Breast epithelium (tissue), 3 donors: ENCODE measurements around the gene HDAC9.

Experiments
- CTCF ChIP-seq, 3 donors: fragments of 450-650 bp; IDR thresholded peaks; one replicate each; pipeline ENCODE4 v1.5.1; 2016 to 2017; ENCODE audit warnings: antibody characterized with exemption in 3 of 3, mild to moderate bottlenecking in 3 of 3, moderate library complexity in 3 of 3
- POLR2A ChIP-seq: fragments of 450-650 bp; IDR thresholded peaks from one replicate; pipeline ENCODE4 v1.6.1; 2016; ENCODE audit warnings: antibody characterized with exemption, mild to moderate bottlenecking, moderate library complexity

- TF ChIP-seq CTCF (IDR thresholded peaks at IDR 0.05) (no peak), POLR2A (no peak)
These were observed 634 bp upstream of the HDAC9 start for GRCh38 chr7:18494821-18495408.
